IPS-15b (cell line): ENCODE data around the gene SUN3.
"Not testable (repeated sequence)": the region's sequence is repeated elsewhere in the genome, so short reads cannot be mapped to it uniquely, and the experiment has no call there.

Experiments
- H3K27me3 ChIP-seq: one replicate; pipeline ENCODE4 v1.6.1; 2013; ENCODE audit warnings: low read length; ENCODE audit not compliant: control insufficient read depth, insufficient read depth
- H3K36me3 ChIP-seq: one replicate; pipeline ENCODE4 v1.6.1; 2013; ENCODE audit warnings: low read length; ENCODE audit not compliant: control insufficient read depth, insufficient read depth
- H3K4me1 ChIP-seq: one replicate; pipeline ENCODE4 v1.6.1; 2013; ENCODE audit warnings: mild to moderate bottlenecking, low read length; ENCODE audit not compliant: control insufficient read depth, insufficient read depth
- H3K4me3 ChIP-seq: one replicate; pipeline ENCODE4 v1.5.1; 2013; ENCODE audit warnings: low read depth, low read length
- H3K9ac ChIP-seq: one replicate; pipeline ENCODE4 v1.6.1; 2013; ENCODE audit warnings: low read depth, mild to moderate bottlenecking, low read length
- H3K9me3 ChIP-seq: one replicate; pipeline ENCODE4 v1.6.1; 2013; ENCODE audit warnings: mild to moderate bottlenecking, low read length; ENCODE audit not compliant: control insufficient read depth, insufficient read depth

SUN3 gene

DNA sequence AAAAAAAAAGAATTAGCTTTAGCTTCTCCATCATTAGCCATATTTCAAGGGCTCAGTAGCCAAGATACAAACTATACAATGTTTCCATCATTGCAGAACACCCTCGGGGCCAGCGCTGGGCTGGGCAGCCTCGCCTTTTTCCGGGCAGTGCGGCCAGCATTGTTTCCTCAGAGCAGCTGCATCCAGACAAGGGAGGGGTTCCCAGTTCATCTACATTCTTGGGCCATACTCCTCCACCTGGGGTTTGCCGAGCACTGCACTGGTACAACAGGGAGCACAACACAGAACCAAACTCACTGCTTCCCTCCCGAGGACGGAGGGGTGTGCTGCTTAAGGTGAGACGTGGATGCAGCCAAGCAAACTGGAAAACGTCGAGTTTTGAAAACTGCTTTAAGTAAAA, 78.2 kb downstream of the SUN3 start:
- Histone ChIP-seq H3K4me1 (peaks cover 14% of the 10 kb centered on the region), H3K9ac (no peak overlapping the region)

DNA sequence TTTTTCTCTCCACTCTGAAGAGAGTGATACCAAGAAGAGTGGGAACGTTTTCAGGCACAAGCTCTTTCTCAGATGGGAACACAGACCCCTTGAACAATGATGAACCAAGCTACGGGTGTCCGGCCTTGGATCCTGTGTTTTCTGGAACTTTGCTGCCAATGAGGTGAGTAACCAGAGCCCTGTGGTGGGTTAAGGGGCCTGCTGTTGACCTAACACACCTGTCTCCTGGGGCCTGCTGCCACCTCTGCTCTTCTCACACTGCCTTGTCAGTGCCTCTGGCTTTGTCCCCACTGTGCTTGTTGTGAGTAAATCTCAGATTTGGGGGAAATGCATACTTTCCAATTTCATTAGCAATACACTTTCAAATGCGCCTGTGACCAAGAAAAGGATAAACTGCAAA, 79.2 kb downstream of the SUN3 start:
- no peaks in the 10 kb centered on the region for H3K27me3 ChIP-seq
- H3K9me3 ChIP-seq = no peaks in the 10 kb centered on the region
- H3K36me3 ChIP-seq = peaks cover 1% of the 10 kb centered on the region
- H3K4me1 ChIP-seq = peaks cover 14% of the 10 kb centered on the region
- no peak overlapping the region for H3K4me3 ChIP-seq
- H3K9ac ChIP-seq = no peak overlapping the region

More for the DNA sequence above, 78.2 kb downstream of the SUN3 start:
- no peak overlapping the region for H3K4me3 ChIP-seq
- peaks cover 5% of the 10 kb centered on the region for H3K36me3 ChIP-seq
- no peaks in the 10 kb centered on the region for H3K27me3 ChIP-seq
- no peaks in the 10 kb centered on the region for H3K9me3 ChIP-seq

DNA sequence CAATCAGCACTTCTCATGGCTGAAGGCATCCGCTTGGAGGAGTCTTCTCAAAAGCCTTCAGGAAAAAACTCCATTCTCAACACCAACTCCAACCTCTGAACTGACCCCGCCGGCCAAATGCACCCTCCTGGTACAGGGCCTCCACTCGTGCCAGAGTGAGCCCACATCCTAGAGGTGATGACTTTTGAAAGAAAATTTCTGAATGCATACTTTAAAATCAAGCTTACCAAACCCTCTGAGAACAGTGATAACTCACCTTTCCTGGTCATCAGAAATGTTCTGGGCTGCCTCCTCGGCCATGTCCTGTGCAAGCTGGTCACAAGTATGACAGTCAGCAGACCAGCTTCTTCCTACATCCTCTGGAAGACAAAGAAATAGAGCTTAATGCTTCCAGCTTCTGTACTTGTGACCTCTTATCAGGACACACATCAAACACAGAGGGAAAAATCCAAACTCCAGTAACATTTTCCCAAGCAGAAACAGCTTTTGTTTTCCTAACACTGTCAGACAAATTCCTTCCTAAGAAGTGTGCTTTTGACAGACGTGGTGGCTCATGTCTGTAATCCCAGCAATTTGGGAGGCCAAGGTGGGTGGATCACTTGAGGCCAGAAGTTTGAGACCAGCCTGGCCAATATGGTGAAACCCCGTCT, 80.6 kb downstream of the SUN3 start, which contains the start of gene PKD1L1:
Gene PKD1L1, minus strand, starts transcription at position 326 of the 650 bp plus-strand sequence. Its CDS starts 26 bp downstream, at position 300.
- no peaks in the 10 kb centered on the region for H3K36me3 ChIP-seq
- H3K9me3 ChIP-seq = no peaks in the 10 kb centered on the region
- H3K4me1 ChIP-seq = peaks cover 14% of the 10 kb centered on the region
- H3K27me3 ChIP-seq = no peaks in the 10 kb centered on the region
- no peak within 1 kb of the TSS for H3K4me3 ChIP-seq
- H3K9ac ChIP-seq = no peak within 1 kb of the TSS

DNA sequence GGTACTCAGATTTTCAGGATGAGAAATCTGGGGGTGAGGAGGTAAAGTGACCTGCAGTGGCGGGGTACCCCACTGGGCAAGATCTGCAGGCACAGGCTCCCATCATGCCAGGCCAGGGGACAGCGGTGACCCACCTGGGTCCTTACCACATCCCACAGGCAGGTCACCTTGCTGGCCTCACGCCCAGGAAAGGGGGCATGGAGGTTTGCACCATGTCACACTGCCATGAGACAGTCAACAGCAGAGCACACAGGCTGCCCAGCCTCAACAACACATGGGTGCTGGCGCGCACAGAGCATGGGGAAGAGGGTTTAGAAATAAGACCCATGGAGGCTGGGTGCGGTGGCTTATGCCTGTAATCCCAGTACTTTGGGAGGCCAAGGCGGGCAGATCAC, 81.6 kb downstream of the SUN3 start:
- Histone ChIP-seq H3K9me3 (no peaks in the 10 kb centered on the region), H3K27me3 (no peaks in the 10 kb centered on the region), H3K9ac (no peak overlapping the region), H3K36me3 (no peaks in the 10 kb centered on the region), H3K4me1 (peaks cover 12% of the 10 kb centered on the region), H3K4me3 (no peak overlapping the region)

DNA sequence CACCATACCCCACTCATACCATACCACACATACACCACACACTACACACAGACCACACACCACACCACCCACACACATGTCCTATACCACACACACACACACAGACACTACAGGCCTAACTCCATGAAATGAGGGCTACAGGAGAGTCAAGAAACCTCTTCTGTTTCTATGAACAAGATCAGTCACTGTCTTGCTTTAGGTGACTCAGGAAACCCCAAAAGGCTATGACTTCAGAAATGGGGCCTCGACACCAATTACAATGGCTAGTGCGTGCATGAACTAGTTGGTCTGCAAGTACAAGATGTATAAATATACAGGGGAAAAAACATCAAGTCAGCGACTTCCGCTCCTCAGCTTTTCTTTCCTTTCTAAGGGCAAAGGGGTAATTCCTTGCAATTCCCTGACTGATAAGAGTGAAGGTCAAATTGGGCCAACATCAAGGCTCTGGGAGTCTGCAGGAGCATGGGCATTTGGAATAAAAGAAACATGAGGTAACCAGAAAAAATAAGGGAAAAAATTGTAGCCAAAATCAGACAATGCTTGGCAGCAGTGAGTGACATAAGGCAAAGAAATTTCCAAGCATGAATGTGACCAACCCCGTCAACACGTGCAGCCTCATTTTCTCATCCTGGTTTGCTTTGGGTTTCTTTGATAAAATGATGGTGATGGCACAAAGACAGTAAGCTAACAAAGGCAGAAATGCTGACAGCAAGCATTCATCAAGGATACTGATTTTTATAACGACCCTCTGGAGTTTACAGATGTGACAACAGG, 82.1 kb downstream of the SUN3 start:
- Histone ChIP-seq H3K27me3 (no peaks in the 10 kb centered on the region), H3K4me3 (no peak overlapping the region), H3K4me1 (peaks cover 11% of the 10 kb centered on the region), H3K9ac (no peak overlapping the region), H3K36me3 (no peaks in the 10 kb centered on the region), H3K9me3 (no peaks in the 10 kb centered on the region)

DNA sequence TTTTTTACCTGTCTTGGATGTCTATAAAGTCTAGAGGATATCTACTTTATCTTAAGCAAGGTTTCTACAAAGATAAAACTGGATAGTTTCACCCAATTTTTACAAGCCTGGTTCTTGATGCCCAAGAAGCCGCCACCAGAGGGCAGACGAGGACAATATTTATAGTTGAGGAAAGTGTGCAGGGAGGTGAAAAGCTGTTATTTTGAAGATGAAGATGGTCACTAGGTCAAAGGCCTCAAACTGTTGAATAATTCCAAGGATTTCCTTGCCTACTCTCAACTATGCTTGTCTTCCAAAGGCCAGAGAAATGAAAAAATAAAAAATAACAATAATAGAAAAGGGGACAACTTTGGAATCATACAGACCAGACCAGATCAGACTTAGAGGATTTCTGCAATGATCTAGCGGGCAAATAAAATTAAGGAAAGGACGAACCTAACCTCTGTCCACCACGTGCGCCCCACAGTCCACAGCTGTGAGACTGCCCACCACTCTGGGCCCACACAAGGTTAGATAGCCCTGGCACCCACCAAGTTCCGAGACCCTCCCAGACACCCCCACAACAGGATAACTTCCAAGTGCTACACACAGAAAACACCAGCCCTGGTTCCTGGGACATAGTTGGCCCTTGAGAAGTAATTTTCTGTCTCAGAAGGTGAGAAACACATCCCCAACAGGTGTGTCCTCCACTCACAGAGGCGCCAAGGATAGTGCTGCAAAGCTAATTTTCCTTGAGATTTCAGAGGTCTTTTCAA, 83.5 kb downstream of the SUN3 start:
- H3K27me3 ChIP-seq = no peaks in the 10 kb centered on the region
- peaks cover 9% of the 10 kb centered on the region for H3K4me1 ChIP-seq
- H3K9ac ChIP-seq = no peak overlapping the region
- H3K9me3 ChIP-seq = no peaks in the 10 kb centered on the region
- H3K4me3 ChIP-seq = no peak overlapping the region
- H3K36me3 ChIP-seq = no peaks in the 10 kb centered on the region

DNA sequence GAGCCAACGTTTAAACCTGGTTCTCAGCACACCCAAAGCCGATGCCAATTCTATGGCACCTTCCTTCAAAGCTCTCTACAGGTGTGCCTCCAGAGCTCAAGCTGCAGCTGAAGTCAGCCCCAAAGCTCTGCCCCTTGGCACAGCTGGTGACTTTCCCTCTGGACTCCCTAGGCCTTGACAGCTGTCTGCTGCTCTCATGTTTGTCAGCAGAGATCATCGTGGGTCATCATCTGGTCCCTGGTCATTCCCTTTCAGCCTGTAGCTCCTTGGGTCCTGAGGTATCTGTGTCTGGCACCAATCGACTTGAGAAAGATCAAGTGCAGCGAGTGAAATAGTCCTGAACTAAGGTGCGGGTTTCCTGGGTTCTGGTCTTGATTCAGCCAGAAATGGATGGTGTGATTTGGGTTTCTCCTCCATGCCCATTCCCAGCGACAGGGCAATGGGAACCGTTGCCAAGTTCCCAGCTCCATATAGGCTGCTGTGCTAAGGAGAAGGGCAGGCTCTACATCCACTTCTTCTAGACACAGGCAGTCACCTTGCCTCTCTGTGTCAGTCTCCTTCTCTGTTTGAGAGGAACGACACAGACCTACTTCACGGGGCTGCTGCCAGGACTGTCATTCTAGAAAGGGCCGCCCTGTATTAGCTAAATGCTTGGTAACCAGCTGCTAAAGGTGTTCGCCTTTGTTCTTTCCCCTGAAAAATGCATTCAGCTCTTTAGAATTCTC, 84.2 kb downstream of the SUN3 start:
- Histone ChIP-seq H3K9me3 (no peaks in the 10 kb centered on the region), H3K36me3 (no peaks in the 10 kb centered on the region), H3K4me3 (no peak overlapping the region), H3K27me3 (no peaks in the 10 kb centered on the region), H3K9ac (no peak overlapping the region), H3K4me1 (peaks cover 9% of the 10 kb centered on the region)

DNA sequence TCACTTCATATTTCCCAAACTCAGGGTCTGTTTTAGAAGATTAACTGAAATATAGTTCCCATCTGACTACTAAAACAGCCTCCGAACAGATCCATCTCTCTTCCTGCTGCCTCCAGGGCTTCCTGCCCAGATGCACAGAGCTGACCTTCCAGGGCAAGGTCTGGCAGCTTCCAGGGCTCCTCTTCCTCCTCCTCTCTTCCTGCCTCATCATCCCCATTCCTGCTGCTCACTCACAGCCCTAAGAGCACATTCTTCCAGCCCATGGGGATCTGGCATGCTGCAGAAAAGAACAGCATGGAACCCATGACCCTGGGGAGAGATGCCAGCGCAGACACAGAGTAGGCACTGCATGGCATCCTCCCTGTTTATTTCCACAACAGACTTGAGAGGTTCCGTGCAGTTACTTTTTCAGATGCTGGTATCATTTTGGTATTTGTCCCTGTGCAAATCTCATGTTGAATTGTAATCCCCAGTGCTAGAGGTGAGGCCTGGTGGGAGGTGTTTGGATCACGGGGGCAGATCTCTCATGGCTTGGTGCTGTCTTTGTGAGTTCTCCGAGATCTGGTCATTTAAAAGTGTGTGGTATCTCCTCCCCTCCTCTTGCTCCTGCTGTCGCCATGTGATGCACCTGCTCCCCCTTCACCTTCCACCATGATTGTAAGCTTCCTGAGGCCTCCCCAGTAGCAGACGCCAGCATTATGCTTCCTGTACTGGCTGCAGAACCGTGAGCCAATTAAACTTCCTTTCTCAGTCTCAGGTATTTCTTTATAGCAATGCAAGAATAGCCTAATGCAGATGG, 85.0 kb downstream of the SUN3 start:
- H3K27me3 ChIP-seq = no peaks in the 10 kb centered on the region
- H3K9ac ChIP-seq = no peak overlapping the region
- H3K4me1 ChIP-seq = peaks cover 9% of the 10 kb centered on the region
- H3K9me3 ChIP-seq = no peaks in the 10 kb centered on the region
- no peaks in the 10 kb centered on the region for H3K36me3 ChIP-seq
- no peak overlapping the region for H3K4me3 ChIP-seq

DNA sequence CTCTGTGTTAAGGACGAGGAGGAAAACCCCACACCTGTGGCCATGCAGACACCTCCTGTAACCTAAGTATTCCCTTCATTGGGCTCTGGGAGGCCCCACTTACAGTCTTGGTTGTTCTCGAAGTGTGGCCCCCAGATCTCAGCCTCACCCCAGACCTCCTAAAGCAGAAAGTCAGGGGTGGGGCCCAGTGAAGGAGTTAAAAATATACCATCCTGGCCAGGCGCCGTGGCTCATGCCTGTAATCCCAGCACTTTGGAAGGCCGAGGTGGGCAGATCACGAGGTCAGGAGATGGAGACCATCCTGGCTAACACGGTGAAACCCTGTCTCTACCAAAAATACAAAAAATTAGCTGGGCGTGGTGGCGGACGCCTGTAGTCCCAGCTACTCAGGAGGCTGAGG, 86.3 kb downstream of the SUN3 start:
- not testable (repeated sequence) for H3K4me3 ChIP-seq, H3K27me3 ChIP-seq, H3K36me3 ChIP-seq, H3K9me3 ChIP-seq, H3K9ac ChIP-seq, H3K4me1 ChIP-seq

DNA sequence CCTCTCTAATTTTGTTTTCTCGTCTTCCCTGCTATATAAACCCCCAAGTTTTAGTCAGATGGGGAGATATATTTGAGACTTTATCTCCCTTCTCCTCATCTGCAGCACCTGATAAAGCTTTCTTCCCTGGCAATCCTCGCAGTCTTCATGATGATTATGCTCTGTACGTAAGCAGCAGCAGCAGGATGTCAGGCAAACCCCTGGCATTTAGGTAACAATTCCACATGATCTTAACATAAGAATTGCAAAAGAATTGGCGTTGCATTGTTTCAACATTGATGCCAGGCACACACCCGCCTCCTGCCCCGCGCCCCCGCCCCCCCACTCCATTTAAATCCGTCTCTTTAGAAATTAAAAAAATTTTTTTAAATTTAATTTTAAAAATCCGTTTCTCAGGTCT, 86.8 kb downstream of the SUN3 start:
- Histone ChIP-seq H3K4me3 (no peak overlapping the region), H3K9me3 (no peaks in the 10 kb centered on the region), H3K27me3 (no peaks in the 10 kb centered on the region), H3K9ac (no peak overlapping the region), H3K36me3 (no peaks in the 10 kb centered on the region), H3K4me1 (peaks cover 11% of the 10 kb centered on the region)
